Measurements from ENCODE around the gene KMT5B. TPM values are rescaled to one million over a fixed set of nuclear protein-coding genes. Genes with fewer than 3 reads are reported as not detected.

The KMT5B gene
- total and polyA plus RNA-seq, 2 donors (not counting 1 experiment from before 2014, with no cell fraction given): 13.4 to 77.8 TPM

DNA sequence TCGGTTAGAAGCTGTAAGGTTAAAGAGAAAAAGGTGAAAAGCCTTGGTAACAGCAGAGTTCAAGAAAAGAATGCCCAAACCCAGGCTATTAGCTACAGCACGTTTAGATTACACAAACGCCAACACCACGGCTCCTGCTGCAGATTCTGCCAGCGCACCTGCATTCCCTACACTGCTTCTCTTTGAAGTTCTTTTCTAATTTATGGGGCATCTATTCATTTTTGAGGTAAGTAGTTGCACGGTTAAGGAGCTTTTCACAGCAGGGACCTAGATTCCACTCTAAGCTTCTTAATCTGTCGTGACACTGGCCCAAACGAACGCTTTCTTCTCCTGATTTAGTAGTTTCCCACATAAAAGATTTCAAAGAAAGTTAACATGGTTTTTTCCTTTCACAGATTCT is 53.9 kb downstream of the KMT5B start:
- no peak overlapping the region for H3K4me3 Mint-ChIP-seq
- H3K9me3 Mint-ChIP-seq (ENCODE audit: insufficient read depth): no peaks in the 10 kb centered on the region
- Histone ChIP-seq H3K4me2 (replicated peaks; ENCODE audit: low read depth, low read length, poor library complexity, severe bottlenecking) (no peak overlapping the region), H3K27me3 (replicated peaks in 1 of 4; ENCODE audit: control extremely low read depth in 1 of 4, control insufficient read depth in 3 of 4, insufficient read depth in 4 of 4, low read length in 3 of 4) (no peaks in the 10 kb centered on the region), H3K9ac (ENCODE audit: low read length) (no peak overlapping the region), H3K36me3 (replicated peaks in 1 of 2; ENCODE audit: control extremely low read depth in 1 of 2, control insufficient read depth in 1 of 2, extremely low read depth in 1 of 2, insufficient read depth in 2 of 2, low read length in 1 of 2) (peaks cover 9 to 33% of the 10 kb centered on the region in 2 experiments), H3K9me3 (ENCODE audit: control extremely low read depth in 1 of 3, control insufficient read depth in 2 of 3, insufficient read depth in 1 of 3, low read length in 2 of 3) (no peaks in the 10 kb centered on the region), H4K20me1 (ENCODE audit: control insufficient read depth, insufficient read depth, low read length, poor library complexity, severe bottlenecking) (no peaks in the 10 kb centered on the region), H2AFZ (ENCODE audit: insufficient read depth, low read depth, low read length, poor library complexity, severe bottlenecking) (no peak overlapping the region), H3K4me3 (ENCODE audit: control extremely low read depth in 1 of 5, extremely low read depth in 1 of 5, insufficient read depth in 1 of 5, low read depth in 2 of 5, low read length in 4 of 5) (no peak overlapping the region), H3K4me1 (ENCODE audit: control insufficient read depth in 2 of 2, insufficient read depth in 2 of 2, low read length in 2 of 2) (no peaks in the 10 kb centered on the region), H3K27ac (ENCODE audit: low read length in 2 of 2) (no peak overlapping the region), H3K79me2 (ENCODE audit: control insufficient read depth, insufficient read depth, low read length) (no peaks in the 10 kb centered on the region)
- CTCF ChIA-PET: no interaction called here
- H3K27me3 Mint-ChIP-seq: no peaks in the 10 kb centered on the region
- no peak overlapping the region for H3K27ac Mint-ChIP-seq
- TF ChIP-seq EZH2 (IDR thresholded peaks at IDR 0.05; ENCODE audit: borderline replicate concordance, insufficient read depth, low read depth, low read length, poor library complexity, severe bottlenecking): no peak
- TF ChIP-seq, protein P1, sequence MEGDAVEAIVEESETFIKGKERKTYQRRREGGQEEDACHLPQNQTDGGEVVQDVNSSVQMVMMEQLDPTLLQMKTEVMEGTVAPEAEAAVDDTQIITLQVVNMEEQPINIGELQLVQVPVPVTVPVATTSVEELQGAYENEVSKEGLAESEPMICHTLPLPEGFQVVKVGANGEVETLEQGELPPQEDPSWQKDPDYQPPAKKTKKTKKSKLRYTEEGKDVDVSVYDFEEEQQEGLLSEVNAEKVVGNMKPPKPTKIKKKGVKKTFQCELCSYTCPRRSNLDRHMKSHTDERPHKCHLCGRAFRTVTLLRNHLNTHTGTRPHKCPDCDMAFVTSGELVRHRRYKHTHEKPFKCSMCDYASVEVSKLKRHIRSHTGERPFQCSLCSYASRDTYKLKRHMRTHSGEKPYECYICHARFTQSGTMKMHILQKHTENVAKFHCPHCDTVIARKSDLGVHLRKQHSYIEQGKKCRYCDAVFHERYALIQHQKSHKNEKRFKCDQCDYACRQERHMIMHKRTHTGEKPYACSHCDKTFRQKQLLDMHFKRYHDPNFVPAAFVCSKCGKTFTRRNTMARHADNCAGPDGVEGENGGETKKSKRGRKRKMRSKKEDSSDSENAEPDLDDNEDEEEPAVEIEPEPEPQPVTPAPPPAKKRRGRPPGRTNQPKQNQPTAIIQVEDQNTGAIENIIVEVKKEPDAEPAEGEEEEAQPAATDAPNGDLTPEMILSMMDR (IDR thresholded peaks at IDR 0.05): no peak
- ATAC-seq (ENCODE audit: low read depth) (no peak), DNase-seq (no peak)
- POLR2A ChIA-PET: interaction anchor here (0.6 kb wide), 1 partner anchor 205 kb away, joined by 3 read pairs; no protein-coding TSS in a partner anchor
- intact Hi-C loops (cut with micrococcal nuclease): no loop called here
- 96% methylated on average over 3 of the region's 9 CpGs for WGBS (ENCODE audit: insufficient coverage)
- H3K4me1 Mint-ChIP-seq: no peaks in the 10 kb centered on the region

DNA sequence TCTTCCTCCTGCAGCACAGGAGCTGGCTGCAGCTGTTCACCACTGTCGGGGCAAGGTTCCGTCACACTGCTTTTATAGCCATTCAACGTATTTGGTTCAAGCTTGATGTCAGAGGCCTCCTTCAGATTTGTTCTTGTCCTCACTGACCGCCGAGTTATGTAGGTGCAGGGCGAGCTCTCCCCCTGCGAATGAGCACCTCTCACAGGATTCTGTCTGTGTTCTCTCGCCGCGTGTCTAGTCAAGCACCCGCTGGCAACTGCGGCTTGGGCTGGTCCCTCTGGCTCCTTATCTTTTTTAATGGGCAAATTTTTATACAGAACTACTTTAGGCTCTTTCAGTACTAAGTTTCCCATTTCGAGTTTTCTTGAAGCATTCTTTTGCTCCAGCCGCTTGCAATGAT is 54.5 kb downstream of the KMT5B start:
- WGBS (ENCODE audit: insufficient coverage): over 99% methylated on average over 12 of the region's 14 CpGs
- Histone ChIP-seq H3K9ac (ENCODE audit: low read length) (no peak overlapping the region), H3K36me3 (replicated peaks in 1 of 2; ENCODE audit: control extremely low read depth in 1 of 2, control insufficient read depth in 1 of 2, extremely low read depth in 1 of 2, insufficient read depth in 2 of 2, low read length in 1 of 2) (peaks cover 10 to 29% of the 10 kb centered on the region in 2 experiments), H3K4me1 (ENCODE audit: control insufficient read depth in 2 of 2, insufficient read depth in 2 of 2, low read length in 2 of 2) (no peaks in the 10 kb centered on the region), H3K27me3 (replicated peaks in 1 of 4; ENCODE audit: control extremely low read depth in 1 of 4, control insufficient read depth in 3 of 4, insufficient read depth in 4 of 4, low read length in 3 of 4) (no peaks in the 10 kb centered on the region), H3K27ac (ENCODE audit: low read length in 2 of 2) (no peak overlapping the region), H3K4me2 (replicated peaks; ENCODE audit: low read depth, low read length, poor library complexity, severe bottlenecking) (no peak overlapping the region), H3K4me3 (ENCODE audit: control extremely low read depth in 1 of 5, extremely low read depth in 1 of 5, insufficient read depth in 1 of 5, low read depth in 2 of 5, low read length in 4 of 5) (no peak overlapping the region), H2AFZ (ENCODE audit: insufficient read depth, low read depth, low read length, poor library complexity, severe bottlenecking) (no peak overlapping the region), H3K79me2 (ENCODE audit: control insufficient read depth, insufficient read depth, low read length) (no peaks in the 10 kb centered on the region), H3K9me3 (ENCODE audit: control extremely low read depth in 1 of 3, control insufficient read depth in 2 of 3, insufficient read depth in 1 of 3, low read length in 2 of 3) (no peaks in the 10 kb centered on the region), H4K20me1 (ENCODE audit: control insufficient read depth, insufficient read depth, low read length, poor library complexity, severe bottlenecking) (no peaks in the 10 kb centered on the region)
- no peaks in the 10 kb centered on the region for H3K9me3 Mint-ChIP-seq (ENCODE audit: insufficient read depth)
- no peaks in the 10 kb centered on the region for H3K27me3 Mint-ChIP-seq
- H3K27ac Mint-ChIP-seq: no peak overlapping the region
- no peak for TF ChIP-seq EZH2 (IDR thresholded peaks at IDR 0.05; ENCODE audit: borderline replicate concordance, insufficient read depth, low read depth, low read length, poor library complexity, severe bottlenecking)
- TF ChIP-seq, protein P1 (IDR thresholded peaks at IDR 0.05): no peak
- no peaks in the 10 kb centered on the region for H3K4me1 Mint-ChIP-seq
- DNase-seq (no peak), ATAC-seq (ENCODE audit: low read depth) (no peak)
- H3K4me3 Mint-ChIP-seq: no peak overlapping the region
- ChIA-PET POLR2A (interaction anchor here (0.5 kb wide), 1 partner anchor 35 kb away, joined by 4 read pairs; no protein-coding TSS in a partner anchor), CTCF (no interaction called here)
- intact Hi-C loops (cut with micrococcal nuclease): no loop called here

All from B cell (primary cell).